Kidney glomerular epithelial cell (primary cell): ENCODE results near the gene PLEKHJ1.
"Not testable (repeated sequence)": the region's sequence is repeated elsewhere in the genome, so short reads cannot be mapped to it uniquely, and the experiment has no call there.

Source experiments
- DNase-seq: peaks from one replicate; lab custom pipeline; 2025; lab: John Stamatoyannopoulos, UW

Gene PLEKHJ1

DNA sequence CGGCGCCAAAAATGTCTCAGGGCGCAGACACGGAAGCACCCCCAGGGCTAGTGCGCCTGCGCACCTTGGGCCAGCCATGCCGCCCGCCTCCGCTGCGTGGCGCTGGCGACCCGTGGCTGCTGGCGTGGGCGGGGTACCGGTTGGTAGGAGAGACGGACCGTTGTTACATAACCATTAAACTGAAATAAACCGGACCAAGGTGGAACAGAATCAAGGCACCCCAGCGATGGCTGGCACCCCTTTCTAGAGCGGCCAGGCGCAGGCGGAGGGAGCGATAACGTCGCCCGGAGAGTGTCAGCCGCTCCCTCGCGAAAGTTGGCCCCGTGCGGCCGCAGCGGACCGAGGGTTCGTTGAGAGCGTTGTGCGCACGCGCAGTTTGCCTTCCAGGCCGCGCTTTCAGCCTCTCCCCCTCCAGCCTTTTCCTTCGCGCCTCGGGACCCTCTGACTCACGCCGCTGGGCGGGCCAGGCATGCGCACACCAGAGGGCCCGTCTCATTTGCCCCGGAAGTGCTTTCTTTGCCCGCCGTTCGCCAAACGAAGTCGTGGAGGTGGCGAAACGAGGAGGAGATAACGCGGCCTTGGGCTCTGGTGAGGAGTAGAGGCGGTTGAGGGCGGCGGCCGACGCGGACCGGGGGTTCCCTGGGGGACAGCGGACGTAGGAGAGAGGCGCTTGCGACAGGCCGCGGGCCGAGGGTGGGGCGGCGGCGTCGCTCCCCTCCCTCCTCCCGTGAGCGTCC lies at the start of gene PLEKHJ1, which contains the start of gene SF3A2:
Gene PLEKHJ1, minus strand, starts transcription at position 16 of the 737 bp plus-strand sequence. CDS start 81 bp downstream, outside the sequence.
Gene SF3A2, plus strand, starts transcription at position 511 of the 737 bp plus-strand sequence. CDS start 6,595 bp downstream, outside the sequence.
- peak; percentile 94 for DNase-seq

DNA sequence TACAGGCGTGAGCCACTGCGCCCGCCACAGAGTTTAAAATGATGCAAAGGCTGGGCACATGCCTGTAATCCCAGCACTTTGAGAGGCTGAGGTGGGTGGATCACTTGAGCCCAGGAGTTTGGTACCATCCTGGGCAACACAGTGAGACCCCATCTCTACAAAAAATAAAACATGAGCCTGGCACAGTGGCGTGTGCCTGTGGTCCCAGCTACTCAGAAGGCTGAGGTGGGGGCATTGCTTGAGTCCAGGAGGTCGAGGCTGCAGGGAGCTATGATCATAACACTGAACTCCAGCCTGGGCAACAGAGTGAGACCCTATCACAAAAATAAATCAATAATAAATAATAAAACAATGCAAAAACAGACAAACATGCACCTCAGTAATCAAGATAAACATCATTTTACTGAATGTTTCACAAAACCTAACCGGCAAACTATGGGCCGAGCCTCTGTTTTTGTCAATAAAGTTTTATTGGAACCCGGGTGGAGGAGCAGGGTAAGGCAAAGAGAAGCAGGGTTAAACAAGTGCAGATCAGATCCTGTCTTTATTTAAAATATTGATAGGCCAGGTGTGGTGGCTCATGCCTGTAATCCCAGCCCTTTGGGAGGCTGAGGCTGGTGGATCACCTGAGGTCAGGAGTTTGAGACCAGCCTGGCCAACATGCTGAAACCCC lies 47.8 kb upstream of the PLEKHJ1 start:
- no peak for DNase-seq

DNA sequence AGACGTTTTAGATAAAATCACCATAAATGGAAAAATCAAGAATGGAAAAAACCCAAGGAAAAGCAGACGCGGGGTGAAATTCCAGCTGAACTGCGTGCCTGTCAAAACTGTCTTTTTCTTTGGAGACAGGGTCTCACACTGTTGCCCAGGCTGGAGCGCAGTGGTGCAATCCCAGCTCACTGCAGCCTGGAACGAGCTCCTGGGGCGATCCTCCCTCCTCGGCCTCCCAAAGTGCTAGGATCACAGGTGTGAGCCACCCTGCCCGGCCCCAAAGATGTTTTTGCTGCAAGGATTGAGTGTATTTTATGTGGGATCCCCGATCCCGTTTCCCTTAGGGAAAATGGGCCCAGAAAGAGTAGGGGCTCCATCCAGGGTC lies 46.7 kb upstream of the PLEKHJ1 start:
- DNase-seq: no peak

- no peak for DNase-seq
Measured at GRCh38 chr19:2282062-2282861, 46.1 kb upstream of the PLEKHJ1 start, which contains the start of gene PEAK3. Gene PEAK3, minus strand, starts transcription at chr19:2282175. Its CDS starts 1,244 bp downstream, at chr19:2280931.

DNA sequence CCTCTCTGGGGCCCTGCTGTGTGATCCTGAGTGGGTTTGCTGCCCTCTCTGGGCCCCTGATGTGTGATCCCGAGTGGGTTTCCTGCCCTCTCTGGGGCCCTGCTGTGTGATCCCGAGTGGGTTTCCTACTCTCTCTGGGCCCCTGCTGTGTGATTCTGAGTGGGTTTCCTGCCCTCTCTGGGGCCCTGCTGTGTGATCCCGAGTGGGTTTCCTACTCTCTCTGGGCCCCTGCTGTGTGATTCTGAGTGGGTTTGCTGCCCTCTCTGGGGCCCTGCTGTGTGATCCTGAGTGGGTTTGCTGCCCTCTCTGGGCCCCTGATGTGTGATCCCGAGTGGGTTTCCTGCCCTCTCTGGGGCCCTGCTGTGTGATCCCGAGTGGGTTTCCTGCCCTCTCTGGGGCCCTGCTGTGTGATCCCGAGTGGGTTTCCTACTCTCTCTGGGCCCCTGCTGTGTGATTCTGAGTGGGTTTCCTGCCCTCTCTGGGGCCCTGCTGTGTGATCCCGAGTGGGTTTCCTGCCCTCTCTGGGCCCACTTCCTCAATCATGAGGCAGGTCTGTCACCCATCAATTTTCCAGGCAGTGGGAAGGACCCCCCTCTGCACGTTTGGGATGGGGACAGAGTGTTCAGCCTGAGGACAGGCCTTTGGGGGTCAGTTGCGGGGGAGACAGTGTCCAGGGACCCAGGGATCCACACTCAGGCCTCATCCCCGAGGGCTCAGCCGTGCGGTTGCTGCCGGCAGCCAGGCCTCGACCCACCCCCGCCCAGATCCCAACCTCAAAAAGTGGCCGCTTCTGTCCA lies 45.3 kb upstream of the PLEKHJ1 start:
- DNase-seq: not testable (repeated sequence)

- no peak for DNase-seq
Measured at GRCh38 chr19:2280633-2281264, 44.6 kb upstream of the PLEKHJ1 start.

GRCh38 chr19:2278459-2279158 lies 42.5 kb upstream of the PLEKHJ1 start:
- DNase-seq: no peak

DNA sequence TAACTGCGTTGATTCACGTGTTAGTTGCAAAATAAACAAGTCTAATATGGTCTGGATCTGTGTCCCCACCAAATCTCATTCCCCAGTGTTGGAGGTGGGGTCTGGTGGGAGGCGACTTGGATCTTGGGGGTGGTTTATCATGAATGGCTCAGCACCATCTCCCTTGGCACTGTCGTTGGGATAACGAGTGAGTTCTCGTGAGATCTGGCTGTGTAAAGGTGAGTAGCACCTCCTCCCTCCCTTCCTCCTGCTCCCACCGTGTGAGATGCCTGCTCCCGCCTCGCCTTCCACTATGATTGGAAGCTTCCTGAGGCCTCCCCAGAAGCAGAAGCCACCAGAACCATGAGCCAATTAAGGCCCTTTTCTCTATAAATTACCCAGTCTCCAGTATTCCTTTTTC lies 41.0 kb upstream of the PLEKHJ1 start:
- no peak for DNase-seq

GRCh38 chr19:2276429-2276986 lies 40.4 kb upstream of the PLEKHJ1 start:
- no peak for DNase-seq

DNA sequence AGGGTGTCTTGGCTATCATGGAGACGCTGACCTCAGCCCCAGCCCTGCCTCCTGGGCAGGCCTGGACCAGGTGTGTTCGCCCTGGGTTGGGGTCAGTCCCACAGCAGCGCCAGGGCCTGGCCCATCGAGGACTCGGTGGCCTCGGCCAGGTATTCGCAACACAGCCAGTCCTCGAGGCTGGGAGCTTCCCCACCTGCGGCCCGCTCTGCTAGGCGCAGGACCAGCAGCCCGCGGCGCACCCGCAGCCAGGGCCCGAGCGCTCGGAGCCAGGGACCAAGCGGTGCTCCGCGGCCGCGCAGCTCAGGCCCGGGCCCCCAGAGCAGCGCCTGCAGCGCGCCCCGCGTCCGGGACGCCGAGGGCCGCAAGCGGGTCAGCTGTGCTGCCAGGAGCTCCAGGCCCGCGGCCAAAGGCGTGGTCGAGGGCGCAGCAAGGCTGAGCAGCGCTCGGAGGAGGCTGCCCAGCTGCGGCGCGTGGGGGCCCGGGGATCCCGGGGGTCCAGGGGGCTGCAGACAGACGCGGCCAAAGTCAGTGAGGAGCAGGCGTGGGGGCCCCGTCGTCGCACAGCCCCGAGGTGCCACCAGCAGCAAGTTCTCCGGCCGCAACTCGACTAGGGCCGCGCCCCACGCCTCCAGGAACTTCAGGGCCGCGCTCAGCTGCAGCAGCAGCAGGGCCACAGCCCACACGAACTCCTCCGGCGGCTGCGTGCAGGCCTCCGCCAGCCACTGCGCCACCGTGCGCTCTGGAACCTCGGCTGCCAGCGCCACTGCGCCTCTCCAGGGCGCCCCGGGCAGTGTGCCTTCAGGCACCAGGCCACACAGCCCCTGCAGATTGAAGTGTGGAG lies 39.7 kb upstream of the PLEKHJ1 start:
- DNase-seq: no peak

GRCh38 chr19:2274931-2275535 lies 38.9 kb upstream of the PLEKHJ1 start:
- DNase-seq: peak; percentile 43

- DNase-seq: no peak
Measured at GRCh38 chr19:2274185-2274711, 38.1 kb upstream of the PLEKHJ1 start.

- DNase-seq: peak; percentile 21
Measured at GRCh38 chr19:2273356-2274184, 37.4 kb upstream of the PLEKHJ1 start.

DNA sequence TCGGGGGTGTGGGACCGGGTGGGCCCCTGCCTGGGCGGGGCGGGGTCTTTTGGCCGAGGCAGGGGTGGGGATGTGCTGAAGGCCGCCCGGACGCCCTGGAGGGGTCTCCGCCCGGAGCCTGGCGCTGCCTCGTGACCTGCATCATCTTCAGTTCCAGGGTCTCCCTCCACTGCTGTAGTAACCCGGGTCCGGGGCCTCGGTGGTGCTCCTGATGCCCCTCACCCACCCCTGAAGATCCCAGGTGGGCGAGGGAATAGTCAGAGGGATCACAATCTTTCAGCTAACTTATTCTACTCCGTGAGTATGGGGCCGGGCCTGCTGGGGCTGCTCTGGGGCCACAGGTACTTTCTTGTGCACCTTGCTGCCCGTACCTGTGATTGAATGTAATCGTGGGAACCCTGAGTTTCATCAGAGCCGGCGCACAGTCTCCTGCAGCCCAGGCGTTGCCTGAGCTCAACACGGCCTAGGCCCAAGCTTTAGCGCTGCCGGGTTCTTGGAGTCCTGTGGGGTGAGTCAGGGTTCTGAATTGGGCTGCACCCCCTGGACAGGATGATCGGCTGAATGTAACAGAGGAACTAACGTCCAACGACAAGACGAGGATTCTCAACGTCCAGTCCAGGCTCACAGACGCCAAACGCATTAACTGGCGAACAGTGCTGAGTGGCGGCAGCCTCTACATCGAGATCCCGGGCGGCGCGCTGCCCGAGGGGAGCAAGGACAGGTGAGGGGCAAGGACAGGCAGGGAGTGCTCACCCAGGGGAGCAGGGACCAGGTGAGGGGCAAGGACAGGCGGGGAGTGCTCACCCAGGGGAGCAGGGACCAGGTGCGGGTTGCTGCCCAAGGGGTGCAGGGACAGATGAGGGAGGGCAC lies 35.3 kb upstream of the PLEKHJ1 start:
- no peak for DNase-seq

- peak; percentile 44 for DNase-seq
Measured at GRCh38 chr19:2270423-2271233, 34.5 kb upstream of the PLEKHJ1 start.

- DNase-seq: no peak
Measured at GRCh38 chr19:2270157-2270422, 34.0 kb upstream of the PLEKHJ1 start.
